Astrocyte (in vitro differentiated cells and primary cell): Measurements from ENCODE around the gene ARHGEF10L. TPM values are rescaled to one million over a fixed set of nuclear protein-coding genes. Genes with fewer than 3 reads are reported as not detected.

Experiments
- DNase-seq: peaks from one replicate; pipeline ENCODE4 v3.0.0-alpha.2; 2010; ENCODE audit warnings: low read depth
- FAIRE-seq: peaks from 2 replicates; lab custom pipeline; 2011; peaks lifted over from hg19 to GRCh38; lab: Jason Lieb, UNC
- H2AFZ ChIP-seq: 2 replicates; pipeline ENCODE4 v1.6.0; 2012; ENCODE audit warnings: low read depth, low read length, inconsistent platforms
- H3K27ac ChIP-seq: 2 replicates; pipeline ENCODE4 v1.5.1; 2011; ENCODE audit warnings: low read depth, low read length, inconsistent platforms
- H3K27me3 ChIP-seq: 2 replicates; pipeline ENCODE4 v1.6.0; 2011; ENCODE audit warnings: low read length, inconsistent platforms; ENCODE audit not compliant: insufficient read depth
- H3K36me3 ChIP-seq: 2 replicates; pipeline ENCODE4 v1.5.1; 2011; ENCODE audit warnings: low read length, inconsistent platforms; ENCODE audit not compliant: insufficient read depth
- H3K4me1 ChIP-seq: 2 replicates; pipeline ENCODE4 v1.5.1; 2011; ENCODE audit warnings: low read length, inconsistent platforms; ENCODE audit not compliant: insufficient read depth
- H3K4me2 ChIP-seq: 2 replicates; pipeline ENCODE4 v1.6.0; 2012; ENCODE audit warnings: low read length, inconsistent platforms
- H3K4me3 ChIP-seq: 2 replicates; pipeline ENCODE4 v1.5.1; 2011; ENCODE audit warnings: low read depth, mild to moderate bottlenecking, low read length, inconsistent platforms; ENCODE audit not compliant: insufficient read depth
- H3K79me2 ChIP-seq: 2 replicates; pipeline ENCODE4 v1.6.0; 2012; ENCODE audit warnings: mild to moderate bottlenecking, low read length, inconsistent platforms; ENCODE audit not compliant: insufficient read depth
- H3K9ac ChIP-seq: 2 replicates; pipeline ENCODE4 v1.6.0; 2012; ENCODE audit warnings: mild to moderate bottlenecking, low read length, inconsistent platforms
- H3K9me3 ChIP-seq: 2 replicates; pipeline ENCODE4 v1.5.1; 2012; ENCODE audit warnings: low read depth, mild to moderate bottlenecking, low read length, inconsistent platforms; ENCODE audit not compliant: insufficient read depth
- H4K20me1 ChIP-seq: 2 replicates; pipeline ENCODE4 v1.6.0; 2012; ENCODE audit warnings: low read length, inconsistent platforms; ENCODE audit not compliant: insufficient read depth
- H3K27ac Mint-ChIP-seq: one replicate; pipeline ENCODE4 v1.8.0; 2021; ENCODE audit warnings: mild to moderate bottlenecking, mixed read lengths; ENCODE audit not compliant: unreplicated experiment
- H3K27me3 Mint-ChIP-seq: one replicate; pipeline ENCODE4 v1.8.0; 2021; ENCODE audit warnings: low read depth, mixed read lengths; ENCODE audit not compliant: unreplicated experiment
- H3K36me3 Mint-ChIP-seq: one replicate; pipeline ENCODE4 v1.8.0; 2021; ENCODE audit warnings: low read depth, mixed read lengths; ENCODE audit not compliant: unreplicated experiment
- H3K4me1 Mint-ChIP-seq: one replicate; pipeline ENCODE4 v1.8.0; 2021; ENCODE audit warnings: low read depth, mixed read lengths; ENCODE audit not compliant: unreplicated experiment
- H3K4me3 Mint-ChIP-seq: one replicate; pipeline ENCODE4 v1.8.0; 2021; ENCODE audit warnings: mild to moderate bottlenecking, moderate library complexity, mixed read lengths; ENCODE audit not compliant: unreplicated experiment
- H3K9me3 Mint-ChIP-seq: one replicate; pipeline ENCODE4 v1.8.0; 2021; ENCODE audit warnings: mild to moderate bottlenecking, mixed read lengths; ENCODE audit not compliant: unreplicated experiment
- CTCF ChIP-seq: IDR thresholded peaks from 2 replicates; pipeline ENCODE4 v1.5.1; 2011; ENCODE audit warnings: low read depth, mild to moderate bottlenecking, inconsistent platforms, low read length, moderate library complexity; ENCODE audit not compliant: insufficient read depth
- EZH2 ChIP-seq: IDR thresholded peaks from 2 replicates; pipeline ENCODE4 v1.6.1; 2012; ENCODE audit warnings: mild to moderate bottlenecking, low read length, inconsistent platforms; ENCODE audit not compliant: insufficient read depth
- total RNA-seq: library from RNA; stranded (reverse); gene quantifications from 2 replicates; pipeline ENCODE4 v1.2.1, GENCODE V29; 2021

Gene ARHGEF10L
- total RNA-seq, 1 donor from 2014 or later: 14.2 TPM

GRCh38 chr1:17636612-17637011 lies 97.1 kb downstream of the ARHGEF10L start:
- peaks cover 8% of the 10 kb centered on the region for H3K36me3 ChIP-seq
- H3K9me3 ChIP-seq: no peaks in the 10 kb centered on the region
- H3K4me3 Mint-ChIP-seq: no peak overlapping the region
- no peaks in the 10 kb centered on the region for H3K27me3 ChIP-seq
- H3K4me2 ChIP-seq: no peak overlapping the region
- no peak overlapping the region for H3K27ac ChIP-seq
- H3K36me3 Mint-ChIP-seq: peaks cover 31% of the 10 kb centered on the region
- FAIRE-seq (no peak), DNase-seq (peak; percentile 31)
- H2AFZ ChIP-seq: no peak overlapping the region
- no peak overlapping the region for H3K27ac Mint-ChIP-seq
- H3K9me3 Mint-ChIP-seq: no peaks in the 10 kb centered on the region
- H3K4me1 Mint-ChIP-seq: peaks cover 18% of the 10 kb centered on the region
- peaks cover 21% of the 10 kb centered on the region for H3K4me1 ChIP-seq
- H3K79me2 ChIP-seq: no peaks in the 10 kb centered on the region
- H3K27me3 Mint-ChIP-seq: no peaks in the 10 kb centered on the region
- no peak overlapping the region for H3K4me3 ChIP-seq
- H3K9ac ChIP-seq: no peak overlapping the region
- TF ChIP-seq EZH2 (no peak), CTCF (no peak)
- peaks cover 4% of the 10 kb centered on the region for H4K20me1 ChIP-seq

- no peak overlapping the region for H3K4me3 ChIP-seq
- peaks cover 31% of the 10 kb centered on the region for H3K36me3 Mint-ChIP-seq
- no peaks in the 10 kb centered on the region for H3K9me3 Mint-ChIP-seq
- H3K27me3 ChIP-seq: no peaks in the 10 kb centered on the region
- H3K27ac Mint-ChIP-seq: peak overlapping the region; percentile 1
- no peaks in the 10 kb centered on the region for H3K9me3 ChIP-seq
- no peak overlapping the region for H2AFZ ChIP-seq
- H3K4me1 Mint-ChIP-seq: peaks cover 18% of the 10 kb centered on the region
- FAIRE-seq: no peak
- no peak for DNase-seq
- peaks cover 4% of the 10 kb centered on the region for H4K20me1 ChIP-seq
- H3K4me2 ChIP-seq: no peak overlapping the region
- H3K4me3 Mint-ChIP-seq: peak overlapping the region; percentile 27
- no peak overlapping the region for H3K27ac ChIP-seq
- H3K9ac ChIP-seq: no peak overlapping the region
- H3K4me1 ChIP-seq: peaks cover 21% of the 10 kb centered on the region
- peaks cover 8% of the 10 kb centered on the region for H3K36me3 ChIP-seq
- no peaks in the 10 kb centered on the region for H3K27me3 Mint-ChIP-seq
- H3K79me2 ChIP-seq: no peaks in the 10 kb centered on the region
- no peak for TF ChIP-seq EZH2
- TF ChIP-seq CTCF: no peak
Observed at GRCh38 chr1:17637055-17637454, 97.6 kb downstream of the ARHGEF10L start.

GRCh38 chr1:17639703-17640340 lies 100.3 kb downstream of the ARHGEF10L start:
- no peak overlapping the region for H3K4me3 ChIP-seq
- Mint-ChIP-seq H3K4me3 (no peak overlapping the region), H3K27ac (no peak overlapping the region), H3K4me1 (peaks cover 12% of the 10 kb centered on the region), H3K9me3 (no peaks in the 10 kb centered on the region), H3K27me3 (no peaks in the 10 kb centered on the region), H3K36me3 (peaks cover 25% of the 10 kb centered on the region)
- peaks cover 5% of the 10 kb centered on the region for H3K4me1 ChIP-seq
- TF ChIP-seq EZH2 (no peak), CTCF (no peak)
- H2AFZ ChIP-seq: no peak overlapping the region
- no peak overlapping the region for H3K9ac ChIP-seq
- H3K4me2 ChIP-seq: no peak overlapping the region
- H3K27ac ChIP-seq: no peak overlapping the region
- H3K79me2 ChIP-seq: no peaks in the 10 kb centered on the region
- FAIRE-seq (no peak), DNase-seq (no peak)
- H3K27me3 ChIP-seq: no peaks in the 10 kb centered on the region
- peaks cover 8% of the 10 kb centered on the region for H3K36me3 ChIP-seq
- no peaks in the 10 kb centered on the region for H3K9me3 ChIP-seq
- H4K20me1 ChIP-seq: peaks cover 4% of the 10 kb centered on the region
